Activated T-helper 1 cell treated with anti-CD3 and anti-CD28 coated beads, Interleukin-12 subunit alpha, Interleukin-12 subunit beta, Interleukin-2, Interleukin-4 antibody, amounts not matched to agents 30 ng/mL and 10 ng/mL and 1 ng/mL, durations not matched to agents 14 hours and 24 hours and 36 hours (primary cell): ENCODE data around the gene POM121C. TPM values are rescaled to one million over a fixed set of nuclear protein-coding genes. Genes with fewer than 3 reads are reported as not detected.
"Not testable (repeated sequence)": the region's sequence is repeated elsewhere in the genome, so short reads cannot be mapped to it uniquely, and the experiment has no call there.

Experiments
- DNase-seq: peaks from one replicate; pipeline ENCODE4 v3.0.0; 2021; ENCODE audit warnings: low spot score
- H3K27ac Mint-ChIP-seq: one replicate; pipeline ENCODE4 v1.8.0; 2021; ENCODE audit warnings: mild to moderate bottlenecking, mixed read lengths
- H3K27me3 Mint-ChIP-seq: one replicate; pipeline ENCODE4 v1.8.0; 2022; ENCODE audit warnings: mild to moderate bottlenecking, moderate library complexity, mixed read lengths; ENCODE audit not compliant: insufficient read depth
- H3K36me3 Mint-ChIP-seq: one replicate; pipeline ENCODE4 v1.8.0; 2021; ENCODE audit warnings: low read depth, mixed read lengths
- H3K4me1 Mint-ChIP-seq: one replicate; pipeline ENCODE4 v1.8.0; 2021; ENCODE audit warnings: low read depth, mixed read lengths
- H3K4me3 Mint-ChIP-seq: one replicate; pipeline ENCODE4 v1.8.0; 2021; ENCODE audit warnings: mild to moderate bottlenecking, moderate library complexity, mixed read lengths
- H3K9me3 Mint-ChIP-seq: one replicate; pipeline ENCODE4 v1.8.0; 2021; ENCODE audit warnings: mixed read lengths
- intact Hi-C: fragments of 100-400 bp; cut with micrococcal nuclease; formaldehyde crosslinking; loops from one replicate; pipeline ENCODE4 v1.15.1; 2024
- total RNA-seq: library from RNA; stranded (reverse); gene quantifications from 2 replicates; pipeline ENCODE4 v1.2.3, GENCODE V29; 2022

POM121C gene
- total RNA-seq, 1 donor from 2014 or later: 82.7 TPM

DNA sequence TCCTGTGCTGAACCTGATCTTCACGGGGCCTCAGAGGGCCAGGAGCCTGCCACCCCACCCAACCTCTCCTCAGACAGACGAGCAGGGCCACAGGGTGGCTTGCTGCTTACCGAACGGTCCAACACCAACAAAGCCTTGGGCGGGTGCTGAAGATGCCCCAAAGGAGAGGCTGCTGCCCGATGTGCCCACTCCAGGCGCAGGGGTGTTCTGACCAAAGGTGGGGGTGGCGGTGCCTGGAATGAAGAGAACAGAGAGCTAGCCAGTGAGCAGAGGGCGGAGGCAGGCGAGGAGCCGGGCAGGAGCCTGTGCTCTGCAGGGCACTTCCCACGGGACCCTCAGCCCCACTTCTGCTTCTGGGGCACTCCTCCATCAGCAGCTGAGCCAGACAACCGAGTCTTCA lies 66.9 kb downstream of the POM121C start:
- H3K4me1 Mint-ChIP-seq, H3K27me3 Mint-ChIP-seq, DNase-seq, H3K4me3 Mint-ChIP-seq, intact Hi-C loops, H3K27ac Mint-ChIP-seq, H3K9me3 Mint-ChIP-seq: not testable (repeated sequence)
- peaks cover 12% of the 10 kb centered on the region for H3K36me3 Mint-ChIP-seq

DNA sequence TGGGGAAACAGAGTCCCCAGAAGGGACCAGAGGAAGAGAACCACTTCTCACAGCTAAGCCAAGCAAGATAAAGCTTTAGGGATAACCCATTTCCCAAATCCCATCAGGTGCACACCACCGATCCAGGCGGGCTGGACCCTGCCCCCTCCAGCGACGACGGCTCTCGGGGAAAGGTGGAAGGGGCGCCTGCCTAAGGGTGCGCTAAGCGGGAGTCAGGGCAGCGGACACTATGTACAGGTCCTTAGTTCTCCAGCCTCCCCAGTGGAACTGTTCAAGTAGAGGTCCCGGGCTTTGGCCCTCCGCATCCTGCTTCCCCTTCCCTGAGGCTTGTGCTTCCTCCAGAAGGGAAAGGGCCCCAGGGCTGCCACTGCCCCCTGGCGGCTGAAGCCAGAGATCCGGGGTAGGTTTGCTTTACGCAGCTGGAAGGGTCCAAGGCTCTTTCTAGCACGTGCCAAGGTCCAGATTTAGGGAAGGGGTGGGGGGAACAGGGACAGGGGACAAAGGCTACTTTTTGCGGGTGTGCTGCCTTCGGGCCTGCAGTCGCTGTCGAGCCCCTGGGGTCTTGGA lies 67.7 kb downstream of the POM121C start:
- intact Hi-C loops, H3K4me3 Mint-ChIP-seq, H3K9me3 Mint-ChIP-seq: not testable (repeated sequence)

DNA sequence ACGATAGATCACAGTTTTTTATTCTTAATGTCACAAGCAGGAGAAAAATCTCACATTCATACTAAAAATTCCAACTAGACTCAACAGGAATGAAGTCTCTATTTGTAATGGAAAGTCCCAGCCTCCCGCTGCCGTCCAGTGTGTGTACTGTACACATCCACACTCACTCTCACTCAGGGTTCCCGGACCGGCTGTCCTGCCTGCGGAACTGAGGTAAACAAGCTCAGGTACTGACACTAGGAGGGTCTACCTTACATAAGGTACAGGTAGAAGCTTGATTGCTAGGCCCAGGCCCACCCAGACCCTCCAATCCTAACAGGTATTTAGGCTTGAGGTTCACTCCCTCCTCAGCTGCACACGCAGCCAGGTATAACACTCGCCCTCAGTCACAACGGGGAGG lies 69.3 kb downstream of the POM121C start:
- H3K36me3 Mint-ChIP-seq, H3K9me3 Mint-ChIP-seq, H3K27me3 Mint-ChIP-seq: not testable (repeated sequence)

More for the DNA sequence above, 67.7 kb downstream of the POM121C start:
- H3K27me3 Mint-ChIP-seq, H3K4me1 Mint-ChIP-seq, DNase-seq, H3K27ac Mint-ChIP-seq: not testable (repeated sequence)
- peaks cover 12% of the 10 kb centered on the region for H3K36me3 Mint-ChIP-seq

DNA sequence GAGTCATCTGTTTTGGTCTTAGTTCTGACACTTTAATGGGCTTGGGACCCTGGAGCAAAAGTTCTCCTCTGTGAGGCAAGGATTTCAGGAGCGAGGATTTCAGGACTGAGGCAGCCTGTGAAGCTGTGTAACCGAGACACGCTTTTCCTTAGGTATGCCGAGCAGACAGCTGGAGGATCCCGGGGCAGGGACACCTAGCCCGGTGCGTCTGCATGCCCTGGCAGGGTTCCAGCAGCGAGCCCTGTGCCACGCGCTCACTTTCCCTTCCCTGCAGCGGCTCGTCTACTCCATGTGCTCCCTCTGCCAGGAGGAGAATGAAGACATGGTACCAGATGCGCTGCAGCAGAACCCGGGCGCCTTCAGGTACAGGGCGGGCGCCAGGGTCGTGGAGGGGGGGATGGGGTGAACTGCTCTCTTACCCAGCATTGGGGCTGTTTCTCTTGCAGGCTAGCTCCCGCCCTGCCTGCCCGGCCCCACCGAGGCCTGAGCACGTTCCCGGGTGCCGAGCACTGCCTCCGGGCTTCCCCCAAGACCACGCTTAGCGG lies 70.2 kb downstream of the POM121C start:
- DNase-seq, intact Hi-C loops, H3K4me1 Mint-ChIP-seq, H3K36me3 Mint-ChIP-seq, H3K9me3 Mint-ChIP-seq, H3K27me3 Mint-ChIP-seq, H3K4me3 Mint-ChIP-seq, H3K27ac Mint-ChIP-seq: not testable (repeated sequence)

More for the DNA sequence above, 69.3 kb downstream of the POM121C start:
- H3K4me3 Mint-ChIP-seq, H3K27ac Mint-ChIP-seq, intact Hi-C loops, DNase-seq, H3K4me1 Mint-ChIP-seq: not testable (repeated sequence)

DNA sequence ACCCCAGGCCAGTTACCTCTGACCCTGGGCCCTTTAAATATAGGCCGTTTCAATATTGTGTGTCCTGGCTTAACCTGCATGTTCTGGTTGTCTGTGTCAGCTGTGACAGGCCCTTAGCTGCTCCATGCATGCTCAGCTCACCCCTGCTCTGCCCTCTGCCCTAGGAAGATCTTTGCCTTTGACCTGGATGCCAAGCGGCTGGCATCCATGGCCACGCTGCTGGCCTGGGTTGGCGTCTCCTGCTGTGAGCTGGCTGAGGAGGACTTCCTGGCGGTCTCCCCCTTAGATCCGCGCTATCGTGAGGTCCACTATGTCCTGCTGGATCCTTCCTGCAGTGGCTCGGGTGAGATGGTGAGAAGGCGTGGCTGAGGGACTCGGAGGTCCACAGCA lies 70.7 kb downstream of the POM121C start:
- H3K9me3 Mint-ChIP-seq, H3K36me3 Mint-ChIP-seq, DNase-seq, intact Hi-C loops, H3K4me1 Mint-ChIP-seq, H3K4me3 Mint-ChIP-seq, H3K27me3 Mint-ChIP-seq, H3K27ac Mint-ChIP-seq: not testable (repeated sequence)

DNA sequence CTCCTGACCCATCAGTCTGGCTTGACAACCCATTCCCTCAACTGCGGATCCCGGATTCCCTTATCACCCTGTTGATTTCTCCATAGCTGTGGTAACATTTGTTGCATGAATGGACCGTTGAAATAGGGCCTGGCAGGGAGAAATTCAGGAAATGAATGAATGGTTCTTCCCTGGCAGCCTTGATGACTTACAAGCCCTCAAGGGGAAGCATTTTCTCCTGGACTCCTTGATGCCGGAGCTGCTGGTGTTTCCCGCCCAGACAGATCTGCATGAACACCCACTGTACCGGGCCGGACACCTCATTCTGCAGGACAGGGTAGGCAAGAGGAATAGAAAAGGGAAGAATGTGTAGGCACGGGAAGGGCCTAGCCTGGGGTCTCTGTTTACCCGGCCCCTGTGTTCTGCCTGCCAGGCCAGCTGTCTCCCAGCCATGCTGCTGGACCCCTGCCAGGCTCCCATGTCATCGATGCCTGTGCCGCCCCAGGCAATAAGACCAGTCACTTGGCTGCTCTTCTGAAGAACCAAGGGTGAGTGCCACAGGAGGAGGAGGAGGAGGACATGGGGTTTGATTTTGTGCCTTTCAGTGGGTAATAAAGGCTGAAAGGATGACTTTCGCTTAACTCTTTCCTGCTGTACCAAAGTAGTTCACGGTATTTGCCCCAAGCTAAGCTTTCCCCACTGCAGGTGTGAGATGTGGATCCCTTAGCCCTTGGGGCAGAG lies 71.2 kb downstream of the POM121C start:
- intact Hi-C loops: not testable (repeated sequence)

DNA sequence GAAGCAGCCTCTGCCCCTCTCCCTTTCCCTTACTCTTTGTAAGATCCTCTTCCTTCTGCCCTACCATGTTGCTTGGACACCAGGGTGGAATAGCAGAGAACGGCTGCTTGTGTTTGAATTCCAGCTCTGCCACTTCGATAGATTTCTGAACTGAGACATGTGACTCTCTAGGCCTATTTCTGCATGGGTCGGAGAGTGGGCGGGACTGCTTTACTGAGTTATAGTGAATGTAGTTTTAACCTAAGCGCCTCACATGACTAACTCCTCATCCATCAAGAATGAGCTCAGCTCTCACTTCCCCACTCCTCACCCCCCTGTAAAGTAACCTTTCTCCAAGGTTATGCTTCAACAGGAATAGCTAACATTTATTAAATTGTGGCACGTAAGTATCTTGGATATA lies 71.9 kb downstream of the POM121C start:
- H3K27me3 Mint-ChIP-seq, H3K9me3 Mint-ChIP-seq, intact Hi-C loops, H3K27ac Mint-ChIP-seq, H3K4me3 Mint-ChIP-seq, DNase-seq, H3K36me3 Mint-ChIP-seq, H3K4me1 Mint-ChIP-seq: not testable (repeated sequence)

More for the DNA sequence above, 71.2 kb downstream of the POM121C start:
- not testable (repeated sequence) for DNase-seq, H3K4me3 Mint-ChIP-seq, H3K4me1 Mint-ChIP-seq, H3K9me3 Mint-ChIP-seq, H3K27ac Mint-ChIP-seq, H3K36me3 Mint-ChIP-seq, H3K27me3 Mint-ChIP-seq

DNA sequence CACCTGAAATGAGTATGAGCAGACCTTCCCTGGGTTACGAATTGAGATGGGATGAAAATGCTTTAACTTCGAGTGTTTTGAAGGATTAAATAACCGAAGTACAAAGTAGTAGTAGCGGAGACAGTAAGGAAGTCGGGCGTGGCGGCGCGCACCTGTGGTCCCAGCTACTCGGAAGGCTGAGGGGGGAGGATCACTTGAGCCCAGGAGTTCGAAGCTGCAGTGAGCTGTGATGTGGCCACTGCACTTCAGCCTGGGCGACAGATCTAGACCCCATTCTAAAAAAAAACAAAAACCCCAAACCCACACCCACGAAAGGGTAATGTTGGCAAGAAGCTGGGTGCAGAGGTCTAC lies 75.3 kb downstream of the POM121C start:
- H3K27me3 Mint-ChIP-seq, H3K27ac Mint-ChIP-seq, H3K9me3 Mint-ChIP-seq, DNase-seq, H3K36me3 Mint-ChIP-seq, H3K4me1 Mint-ChIP-seq, intact Hi-C loops, H3K4me3 Mint-ChIP-seq: not testable (repeated sequence)

DNA sequence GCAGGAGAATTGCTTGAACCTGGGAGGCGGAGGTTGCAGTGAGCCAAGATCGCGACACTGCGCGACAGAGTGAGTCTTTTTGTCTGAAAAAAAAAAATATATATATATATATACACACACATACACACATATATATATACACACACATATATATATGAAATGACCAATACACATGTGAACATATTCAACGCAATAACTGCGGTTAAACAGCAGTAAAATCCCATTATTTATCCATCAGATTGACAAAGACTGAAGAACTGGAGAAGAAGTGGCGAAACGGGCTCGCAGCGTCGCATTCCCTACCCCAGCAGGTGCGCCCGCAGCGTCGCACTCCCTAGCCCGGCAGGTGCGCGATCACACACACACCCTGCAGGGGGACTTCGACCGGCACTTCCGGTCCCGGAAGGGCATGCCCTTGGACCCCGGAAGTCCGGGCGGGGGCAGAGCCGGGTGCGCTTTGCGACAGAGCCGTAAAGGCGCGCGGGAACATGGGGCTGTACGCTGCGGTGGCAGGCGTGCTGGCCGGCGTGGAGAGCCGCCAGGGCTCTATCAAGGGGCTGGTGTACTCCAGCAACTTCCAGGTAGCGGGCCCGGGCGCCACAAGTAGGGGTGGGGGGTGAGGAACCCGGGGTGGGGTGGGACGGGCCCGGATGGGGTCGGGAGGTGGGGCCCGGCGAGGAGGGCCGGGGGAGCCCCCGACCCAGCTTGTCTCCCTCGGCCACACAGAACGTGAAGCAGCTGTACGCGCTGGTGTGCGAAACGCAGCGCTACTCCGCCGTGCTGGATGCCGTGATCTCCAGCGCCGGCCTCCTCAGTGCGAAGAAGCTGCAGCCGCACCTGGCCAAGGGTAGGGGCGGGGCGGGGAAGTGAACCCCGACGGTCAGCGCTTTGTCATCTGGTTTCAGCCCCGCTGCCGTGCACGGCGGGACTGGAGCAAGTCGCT lies 75.9 kb downstream of the POM121C start:
- H3K4me1 Mint-ChIP-seq, H3K36me3 Mint-ChIP-seq, H3K9me3 Mint-ChIP-seq, DNase-seq, H3K27ac Mint-ChIP-seq, H3K27me3 Mint-ChIP-seq, intact Hi-C loops: not testable (repeated sequence)
- peak overlapping the region; percentile 68 for H3K4me3 Mint-ChIP-seq

DNA sequence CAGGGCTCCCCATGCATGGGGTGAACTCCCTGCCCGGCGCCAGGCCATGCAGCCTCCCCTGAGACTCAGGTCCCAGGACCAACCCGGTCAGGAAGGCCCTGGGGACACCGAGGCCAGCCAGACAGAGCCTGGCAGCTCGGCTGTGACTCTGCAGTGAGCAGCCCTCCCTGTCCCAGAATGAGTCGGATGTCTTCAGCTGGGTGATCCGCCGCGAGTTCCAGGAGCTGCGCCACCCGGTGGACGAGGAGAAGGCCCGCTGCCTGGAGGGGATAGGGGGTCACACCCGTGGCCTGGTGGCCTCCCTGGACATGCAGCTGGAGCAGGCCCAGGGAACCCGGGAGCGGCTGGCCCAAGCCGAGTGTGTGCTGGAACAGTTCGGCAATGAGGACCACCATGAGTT lies 81.4 kb downstream of the POM121C start:
- H3K9me3 Mint-ChIP-seq, DNase-seq, H3K27ac Mint-ChIP-seq, H3K4me3 Mint-ChIP-seq, intact Hi-C loops, H3K27me3 Mint-ChIP-seq, H3K36me3 Mint-ChIP-seq, H3K4me1 Mint-ChIP-seq: not testable (repeated sequence)

DNA sequence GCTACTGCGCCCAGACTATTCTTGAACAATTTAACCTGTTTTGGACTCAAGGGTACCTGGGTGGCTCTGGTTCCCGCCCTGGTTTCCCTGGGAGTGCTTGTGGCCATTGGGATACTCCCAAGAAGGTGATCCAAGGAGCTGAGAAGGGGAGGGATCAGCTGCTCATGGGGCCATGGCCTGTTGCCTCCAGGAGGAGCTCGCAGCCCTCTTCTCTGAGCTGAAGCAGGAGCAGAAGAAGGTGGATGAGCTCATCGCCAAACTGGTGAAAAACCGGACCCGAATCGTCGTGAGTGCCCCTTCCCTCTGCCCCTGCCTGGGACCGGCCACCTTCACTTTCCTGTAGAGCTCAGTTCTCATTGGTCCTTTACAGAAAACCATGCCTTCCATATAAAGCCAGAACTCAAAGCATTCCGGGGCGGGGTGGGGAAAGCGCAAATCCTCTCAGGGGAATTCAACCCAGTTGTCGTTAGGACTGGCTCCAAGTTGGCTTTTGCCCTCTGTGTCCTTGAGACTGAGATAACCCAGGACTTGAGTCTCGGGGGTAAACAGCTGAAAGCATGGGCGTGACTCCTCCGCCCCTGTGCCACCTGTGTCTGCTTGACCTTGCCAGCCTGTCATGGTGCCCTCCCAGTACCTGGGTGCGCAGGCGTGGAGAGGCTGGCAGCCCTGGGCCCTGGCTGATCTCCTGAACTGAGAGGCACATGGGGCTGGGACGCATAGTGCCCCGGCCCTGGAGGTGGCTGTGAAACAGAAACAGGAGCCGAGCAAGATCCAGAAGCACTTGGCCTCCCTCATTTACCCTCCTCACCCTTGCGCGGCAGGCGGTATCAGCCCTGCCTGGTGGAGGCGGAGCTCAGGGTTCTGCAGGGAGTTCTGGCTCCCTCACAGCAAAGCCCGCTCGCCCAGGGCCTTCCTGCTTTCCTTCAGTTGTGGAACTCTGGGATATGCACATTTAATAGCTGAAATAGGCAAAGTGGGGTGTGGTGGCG lies 82.3 kb downstream of the POM121C start:
- H3K36me3 Mint-ChIP-seq, H3K27me3 Mint-ChIP-seq, H3K9me3 Mint-ChIP-seq, H3K4me1 Mint-ChIP-seq, H3K4me3 Mint-ChIP-seq, H3K27ac Mint-ChIP-seq, DNase-seq, intact Hi-C loops: not testable (repeated sequence)

DNA sequence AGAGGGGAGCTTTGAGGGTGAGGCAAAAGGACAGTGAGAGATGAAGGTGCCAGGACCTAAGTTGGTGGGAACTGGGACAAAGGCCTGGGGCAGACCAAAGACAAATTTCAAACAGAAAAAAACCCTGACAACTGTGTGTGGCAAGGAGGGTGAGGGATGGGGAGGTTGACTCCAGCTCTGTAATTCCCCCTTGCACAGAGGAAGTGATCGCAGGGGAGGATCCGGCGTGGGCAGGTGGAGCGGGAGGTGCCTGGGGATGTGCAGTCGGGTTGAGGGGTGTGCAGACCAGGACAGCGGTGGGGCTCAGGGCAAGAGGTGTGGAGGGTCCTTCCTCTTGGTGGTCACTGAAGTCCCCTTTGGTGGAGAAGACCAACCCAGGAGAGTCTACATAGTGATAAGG lies 85.5 kb downstream of the POM121C start:
- H3K4me1 Mint-ChIP-seq, H3K9me3 Mint-ChIP-seq, H3K4me3 Mint-ChIP-seq, DNase-seq, H3K27me3 Mint-ChIP-seq, intact Hi-C loops, H3K36me3 Mint-ChIP-seq, H3K27ac Mint-ChIP-seq: not testable (repeated sequence)
